Measurements from ENCODE around the gene RHOXF1. TPM values are rescaled to one million over a fixed set of nuclear protein-coding genes. Genes with fewer than 3 reads are reported as not detected.

Gene RHOXF1
- total RNA-seq = not detected in 2 replicates

GRCh38 chrX:120115438-120115963, at the start of gene RHOXF1:
Gene RHOXF1 (minus strand): TSS chrX:120115913. CDS start chrX:120115862, 51 bp downstream.

GRCh38 chrX:120158313-120158712, 42.6 kb upstream of the RHOXF1 start, which contains the start of gene RHOXF2:
Gene RHOXF2 (plus strand): TSS chrX:120158613. CDS start chrX:120158751, 138 bp downstream.

DNA sequence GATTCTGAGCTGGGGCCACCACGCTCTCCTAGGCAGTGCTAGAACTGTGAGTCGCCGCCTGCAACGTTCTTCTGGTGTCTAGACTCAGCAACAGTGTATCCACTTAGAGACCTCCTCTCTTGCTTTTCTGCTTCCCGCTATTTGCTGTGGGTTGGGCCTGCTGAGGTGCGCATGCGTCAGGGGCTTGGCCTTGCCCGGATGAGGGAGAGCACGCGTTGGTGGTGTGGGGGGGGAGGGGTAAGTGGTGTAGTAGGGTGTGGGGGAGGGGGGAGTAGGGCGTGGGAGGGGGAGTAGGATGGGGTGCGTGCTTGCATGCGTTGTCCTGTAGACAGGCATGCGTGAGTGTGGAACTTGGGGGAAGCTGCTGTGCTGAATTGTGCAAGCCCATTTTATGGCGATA, 38.1 kb downstream of the RHOXF1 start, which contains the start of gene RHOXF2B:
RHOXF2B (minus strand) TSS at position 101 of the 400 bp plus-strand sequence. CDS start 138 bp downstream, outside the sequence.

Other genes starting within 250 kb of the RHOXF1 start
- gene RNF113A, start 244.2 kb downstream of the RHOXF1 start, total RNA-seq = 16.5 and 17.4 TPM in 2 replicates
- gene NDUFA1, start 244.1 kb downstream of the RHOXF1 start, total RNA-seq = 144 and 150 TPM in 2 replicates
- gene AKAP14, start 220.0 kb downstream of the RHOXF1 start, total RNA-seq = not detected in 2 replicates
- 3.4 and 4.0 TPM in 2 replicates for gene NKAP, start 172.2 kb downstream of the RHOXF1 start, total RNA-seq
- gene RHOXF2B, start 38.2 kb downstream of the RHOXF1 start, total RNA-seq = under 0.01 TPM in 1 of 2 replicates, not detected in the other
- not detected in 2 replicates for gene RHOXF2, start 42.7 kb upstream of the RHOXF1 start, total RNA-seq
- gene ZBTB33, start 134.9 kb upstream of the RHOXF1 start, total RNA-seq = 6.8 and 9.2 TPM in 2 replicates
- gene TMEM255A, start 195.5 kb upstream of the RHOXF1 start, total RNA-seq = 0.09 TPM in 1 of 2 replicates, not detected in the other
- gene ATP1B4, start 246.2 kb upstream of the RHOXF1 start, total RNA-seq = not detected in 2 replicates

All from smooth muscle cell of bladder (primary cell).